GM23338 (cell line): ENCODE results near the gene MAN1A2. TPM values are rescaled to one million over a fixed set of nuclear protein-coding genes. Genes with fewer than 3 reads are reported as not detected.

Experiments
- ATAC-seq: fragments of 200-7000 bp; cut with Tn5 transposase; 3 replicates; pipeline ENCODE4 v1.9.1; 2020
- DNase-seq: peaks from one replicate; pipeline ENCODE4 v3.0.0-alpha.2; 2015; ENCODE audit warnings: low spot score
- H2AFZ ChIP-seq: fragments of 200-600 bp; sonication (generic); 2 replicates; pipeline ENCODE4 v1.8.0; 2016; ENCODE audit warnings: antibody characterized with exemption, mild to moderate bottlenecking, moderate library complexity
- H3F3A ChIP-seq: fragments of 200-600 bp; sonication (generic); replicated peaks from 2 replicates; pipeline ENCODE4 v1.8.0; 2017; ENCODE audit warnings: antibody characterized with exemption, mixed run types, low read depth
- H3K27ac ChIP-seq: fragments of 200-600 bp; sonication (generic); 2 replicates; pipeline ENCODE4 v1.6.1; 2016; ENCODE audit warnings: low read depth
- H3K27me3 ChIP-seq: fragments of 200-600 bp; sonication (generic); 2 replicates; pipeline ENCODE4 v1.8.0; 2016; ENCODE audit warnings: mild to moderate bottlenecking, mixed run types, moderate library complexity; ENCODE audit not compliant: insufficient read depth
- H3K36me3 ChIP-seq: fragments of 200-600 bp; sonication (generic); 2 replicates; pipeline ENCODE4 v1.8.0; 2016; ENCODE audit warnings: mild to moderate bottlenecking; ENCODE audit not compliant: insufficient read depth
- H3K4me1 ChIP-seq: fragments of 200-600 bp; sonication (generic); 2 replicates; pipeline ENCODE4 v1.8.0; 2016; ENCODE audit warnings: mild to moderate bottlenecking, moderate library complexity; ENCODE audit not compliant: insufficient read depth
- H3K4me2 ChIP-seq: fragments of 200-600 bp; sonication (generic); 2 replicates; pipeline ENCODE4 v1.7.1; 2017; ENCODE audit warnings: mixed run types
- H3K4me3 ChIP-seq: fragments of 200-600 bp; sonication (generic); 2 replicates; pipeline ENCODE4 v1.6.1; 2016; ENCODE audit warnings: mixed run types
- H3K79me2 ChIP-seq: fragments of 200-600 bp; sonication (generic); replicated peaks from 2 replicates; pipeline ENCODE4 v1.8.0; 2017; ENCODE audit warnings: mild to moderate bottlenecking; ENCODE audit not compliant: insufficient read depth
- H3K9me2 ChIP-seq: fragments of 200-600 bp; sonication (generic); 2 replicates; pipeline ENCODE4 v1.8.0; 2017; ENCODE audit not compliant: insufficient read depth
- H4K20me1 ChIP-seq: fragments of 200-600 bp; sonication (generic); replicated peaks from 2 replicates; pipeline ENCODE4 v1.8.0; 2017; ENCODE audit warnings: mild to moderate bottlenecking; ENCODE audit not compliant: insufficient read depth
- H3K27ac Mint-ChIP-seq: 2 replicates; pipeline ENCODE4 v1.8.0; 2020; ENCODE audit warnings: inconsistent platforms, mild to moderate bottlenecking, moderate library complexity, mixed read lengths
- H3K27me3 Mint-ChIP-seq: 3 replicates; pipeline ENCODE4 v1.8.0; 2022; ENCODE audit warnings: low read depth, mild to moderate bottlenecking, moderate library complexity, mixed read lengths, inconsistent platforms; ENCODE audit not compliant: insufficient read depth, poor library complexity
- H3K36me3 Mint-ChIP-seq: 3 replicates; pipeline ENCODE4 v1.8.0; 2021; ENCODE audit warnings: low read depth, mild to moderate bottlenecking, inconsistent platforms, moderate library complexity, mixed read lengths
- H3K4me1 Mint-ChIP-seq: 3 replicates; pipeline ENCODE4 v1.8.0; 2020; ENCODE audit warnings: mild to moderate bottlenecking, inconsistent platforms, mixed read lengths
- H3K4me3 Mint-ChIP-seq: 3 replicates; pipeline ENCODE4 v1.8.0; 2021; ENCODE audit warnings: moderate library complexity, mild to moderate bottlenecking, inconsistent platforms, mixed read lengths
- H3K9me3 Mint-ChIP-seq: 3 replicates; pipeline ENCODE4 v1.8.0; 2020; ENCODE audit warnings: moderate library complexity, mild to moderate bottlenecking, inconsistent platforms, mixed read lengths
- CREB1 ChIP-seq: fragments of 250-450 bp; sonication (Bioruptor Pico); IDR thresholded peaks from 2 replicates; pipeline ENCODE4 v1.5.0; 2020; ENCODE audit warnings: low read depth, mild to moderate bottlenecking, moderate library complexity
- EZH2 ChIP-seq: fragments of 200-600 bp; sonication (generic); IDR thresholded peaks from one replicate; pipeline ENCODE4 v1.8.0; 2017; ENCODE audit warnings: antibody characterized with exemption, mild to moderate bottlenecking, low read depth; ENCODE audit not compliant: unreplicated experiment
- EZH2phosphoT487 ChIP-seq: fragments of 200-600 bp; sonication (generic); IDR thresholded peaks from one replicate; pipeline ENCODE4 v1.8.1; 2018; ENCODE audit warnings: antibody characterized with exemption; ENCODE audit not compliant: unreplicated experiment
- JUNB ChIP-seq: IDR thresholded peaks from one replicate; pipeline ENCODE4 v1.6.1; 2016; ENCODE audit warnings: antibody characterized with exemption; ENCODE audit not compliant: unreplicated experiment
- NANOG ChIP-seq: IDR thresholded peaks from 2 replicates; pipeline ENCODE4 v1.6.1; 2016; ENCODE audit warnings: antibody characterized with exemption, borderline replicate concordance
- POLR2AphosphoS5 ChIP-seq: IDR thresholded peaks from 2 replicates; pipeline ENCODE4 v1.6.1; 2016; ENCODE audit warnings: antibody characterized with exemption, low read depth
- STAT1 ChIP-seq: IDR thresholded peaks from one replicate; pipeline ENCODE4 v1.6.1; 2016; ENCODE audit warnings: antibody characterized with exemption; ENCODE audit not compliant: unreplicated experiment
- ZNF331 ChIP-seq: fragments of 250-450 bp; sonication (Bioruptor Pico); IDR thresholded peaks from 2 replicates; pipeline ENCODE4 v1.5.0; 2020; ENCODE audit warnings: low read depth, mild to moderate bottlenecking, moderate library complexity
- polyA plus RNA-seq: library from polyadenylated mRNA; unstranded; fragments of >200 nt; fragmentation: Nextera tagmentation; extraction: Ambion mirVana; gene quantifications from 2 replicates; pipeline ENCODE4 v1.2.1, GENCODE V29; 2016
- total RNA-seq: library from RNA; depleted of rRNA; stranded (reverse); fragments of >200 nt; shearing (Covaris generic); gene quantifications from 2 replicates; pipeline ENCODE4 v1.2.3, GENCODE V29; 2014
- TF ChIP-seq, protein P1 (sequence below), 2 experiments: fragments of 200-600 bp in 1 of 2; sonication (generic) in 1 of 2; conservative IDR thresholded peaks; 2 replicates each; pipeline versions ENCODE4 v1.5.1 to v1.6.1; 2016 to 2017; ENCODE audit warnings: antibody characterized with exemption in 2 of 2, low read depth in 2 of 2, mild to moderate bottlenecking in 2 of 2, moderate library complexity in 1 of 2
- TF ChIP-seq, protein P2 (sequence below): IDR thresholded peaks from one replicate; pipeline ENCODE4 v1.6.1; 2018; ENCODE audit warnings: antibody characterized with exemption; ENCODE audit not compliant: unreplicated experiment
- TF ChIP-seq, protein P3 (sequence below): IDR thresholded peaks from 2 replicates; pipeline ENCODE4 v1.6.1; 2016; ENCODE audit warnings: antibody characterized with exemption

MAN1A2 gene
- total and polyA plus RNA-seq, 2 experiments from 2014 or later = 18.6 to 22.2 TPM

DNA sequence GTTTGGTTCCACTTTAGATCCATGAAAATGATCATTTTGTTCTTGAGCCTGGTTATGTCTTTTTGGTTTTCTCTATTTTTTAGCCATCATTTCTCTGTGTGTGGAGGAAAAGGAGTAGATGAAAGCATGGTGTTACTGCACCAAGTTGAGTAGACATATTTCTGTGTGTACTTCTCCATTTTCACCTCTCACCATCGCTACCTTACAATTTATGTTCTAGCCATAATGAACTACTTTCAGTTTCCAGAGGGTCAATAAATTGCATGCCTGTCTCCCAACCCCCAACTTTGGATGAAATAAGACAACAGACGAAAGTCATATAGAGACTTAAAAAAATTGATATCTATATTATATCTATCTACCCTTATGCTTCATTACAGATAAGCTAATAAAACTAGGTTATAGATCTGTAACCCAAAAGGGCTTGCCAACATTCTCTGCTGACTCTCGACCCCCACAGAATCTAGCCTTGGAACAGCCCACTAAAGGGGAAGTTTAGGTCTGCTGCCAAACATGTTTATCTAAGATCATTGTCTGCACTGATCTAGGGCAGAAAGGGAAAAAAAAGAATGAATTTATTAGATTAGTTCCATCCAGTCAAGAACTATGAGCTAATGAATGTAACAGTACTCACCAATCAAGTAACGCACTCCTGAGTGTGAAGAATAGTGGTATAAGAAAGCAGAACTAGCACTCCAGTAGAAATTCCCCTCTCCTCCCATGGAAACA is 7.5 kb upstream of the MAN1A2 start:
- Mint-ChIP-seq H3K27me3 (peaks cover 3% of the 10 kb centered on the region), H3K36me3 (peaks cover 8% of the 10 kb centered on the region; the same call in 2 of the 3 replicates)
- no peak for TF ChIP-seq STAT1
- TF ChIP-seq ZNF331 (CRISPR knock-in tag) = no peak
- TF ChIP-seq, protein P1, sequence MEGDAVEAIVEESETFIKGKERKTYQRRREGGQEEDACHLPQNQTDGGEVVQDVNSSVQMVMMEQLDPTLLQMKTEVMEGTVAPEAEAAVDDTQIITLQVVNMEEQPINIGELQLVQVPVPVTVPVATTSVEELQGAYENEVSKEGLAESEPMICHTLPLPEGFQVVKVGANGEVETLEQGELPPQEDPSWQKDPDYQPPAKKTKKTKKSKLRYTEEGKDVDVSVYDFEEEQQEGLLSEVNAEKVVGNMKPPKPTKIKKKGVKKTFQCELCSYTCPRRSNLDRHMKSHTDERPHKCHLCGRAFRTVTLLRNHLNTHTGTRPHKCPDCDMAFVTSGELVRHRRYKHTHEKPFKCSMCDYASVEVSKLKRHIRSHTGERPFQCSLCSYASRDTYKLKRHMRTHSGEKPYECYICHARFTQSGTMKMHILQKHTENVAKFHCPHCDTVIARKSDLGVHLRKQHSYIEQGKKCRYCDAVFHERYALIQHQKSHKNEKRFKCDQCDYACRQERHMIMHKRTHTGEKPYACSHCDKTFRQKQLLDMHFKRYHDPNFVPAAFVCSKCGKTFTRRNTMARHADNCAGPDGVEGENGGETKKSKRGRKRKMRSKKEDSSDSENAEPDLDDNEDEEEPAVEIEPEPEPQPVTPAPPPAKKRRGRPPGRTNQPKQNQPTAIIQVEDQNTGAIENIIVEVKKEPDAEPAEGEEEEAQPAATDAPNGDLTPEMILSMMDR (conservative IDR thresholded peaks at IDR 0.05; ENCODE audit: low read depth in 2 of 2) = no peak
- TF ChIP-seq, protein P2, sequence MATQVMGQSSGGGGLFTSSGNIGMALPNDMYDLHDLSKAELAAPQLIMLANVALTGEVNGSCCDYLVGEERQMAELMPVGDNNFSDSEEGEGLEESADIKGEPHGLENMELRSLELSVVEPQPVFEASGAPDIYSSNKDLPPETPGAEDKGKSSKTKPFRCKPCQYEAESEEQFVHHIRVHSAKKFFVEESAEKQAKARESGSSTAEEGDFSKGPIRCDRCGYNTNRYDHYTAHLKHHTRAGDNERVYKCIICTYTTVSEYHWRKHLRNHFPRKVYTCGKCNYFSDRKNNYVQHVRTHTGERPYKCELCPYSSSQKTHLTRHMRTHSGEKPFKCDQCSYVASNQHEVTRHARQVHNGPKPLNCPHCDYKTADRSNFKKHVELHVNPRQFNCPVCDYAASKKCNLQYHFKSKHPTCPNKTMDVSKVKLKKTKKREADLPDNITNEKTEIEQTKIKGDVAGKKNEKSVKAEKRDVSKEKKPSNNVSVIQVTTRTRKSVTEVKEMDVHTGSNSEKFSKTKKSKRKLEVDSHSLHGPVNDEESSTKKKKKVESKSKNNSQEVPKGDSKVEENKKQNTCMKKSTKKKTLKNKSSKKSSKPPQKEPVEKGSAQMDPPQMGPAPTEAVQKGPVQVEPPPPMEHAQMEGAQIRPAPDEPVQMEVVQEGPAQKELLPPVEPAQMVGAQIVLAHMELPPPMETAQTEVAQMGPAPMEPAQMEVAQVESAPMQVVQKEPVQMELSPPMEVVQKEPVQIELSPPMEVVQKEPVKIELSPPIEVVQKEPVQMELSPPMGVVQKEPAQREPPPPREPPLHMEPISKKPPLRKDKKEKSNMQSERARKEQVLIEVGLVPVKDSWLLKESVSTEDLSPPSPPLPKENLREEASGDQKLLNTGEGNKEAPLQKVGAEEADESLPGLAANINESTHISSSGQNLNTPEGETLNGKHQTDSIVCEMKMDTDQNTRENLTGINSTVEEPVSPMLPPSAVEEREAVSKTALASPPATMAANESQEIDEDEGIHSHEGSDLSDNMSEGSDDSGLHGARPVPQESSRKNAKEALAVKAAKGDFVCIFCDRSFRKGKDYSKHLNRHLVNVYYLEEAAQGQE = no peak
- no peak for TF ChIP-seq CREB1 (CRISPR knock-in tag)
- no peak for TF ChIP-seq JUNB
- no peak for TF ChIP-seq EZH2
- TF ChIP-seq EZH2phosphoT487 = no peak
- TF ChIP-seq, protein P3, sequence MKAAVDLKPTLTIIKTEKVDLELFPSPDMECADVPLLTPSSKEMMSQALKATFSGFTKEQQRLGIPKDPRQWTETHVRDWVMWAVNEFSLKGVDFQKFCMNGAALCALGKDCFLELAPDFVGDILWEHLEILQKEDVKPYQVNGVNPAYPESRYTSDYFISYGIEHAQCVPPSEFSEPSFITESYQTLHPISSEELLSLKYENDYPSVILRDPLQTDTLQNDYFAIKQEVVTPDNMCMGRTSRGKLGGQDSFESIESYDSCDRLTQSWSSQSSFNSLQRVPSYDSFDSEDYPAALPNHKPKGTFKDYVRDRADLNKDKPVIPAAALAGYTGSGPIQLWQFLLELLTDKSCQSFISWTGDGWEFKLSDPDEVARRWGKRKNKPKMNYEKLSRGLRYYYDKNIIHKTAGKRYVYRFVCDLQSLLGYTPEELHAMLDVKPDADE = no peak
- no peak for TF ChIP-seq NANOG
- TF ChIP-seq POLR2AphosphoS5 = no peak

More for the DNA sequence above, 7.5 kb upstream of the MAN1A2 start:
- Mint-ChIP-seq H3K4me3 (no peak overlapping the region), H3K27ac (no peak overlapping the region), H3K4me1 (peaks cover 14% of the 10 kb centered on the region), H3K9me3 (peaks cover 16% of the 10 kb centered on the region)
- H3K36me3 ChIP-seq = no peaks in the 10 kb centered on the region
- no peaks in the 10 kb centered on the region for H3F3A ChIP-seq
- DNase-seq (no peak), ATAC-seq (no peak)
- no peaks in the 10 kb centered on the region for H3K79me2 ChIP-seq
- H3K9me2 ChIP-seq = peaks cover 18% of the 10 kb centered on the region
- peaks cover 15% of the 10 kb centered on the region for H3K4me1 ChIP-seq
- H4K20me1 ChIP-seq = no peaks in the 10 kb centered on the region
- H3K27ac ChIP-seq = no peak overlapping the region
- H3K4me3 ChIP-seq = no peak overlapping the region
- no peak overlapping the region for H3K4me2 ChIP-seq
- H3K27me3 ChIP-seq = no peaks in the 10 kb centered on the region
- H2AFZ ChIP-seq = 0 out of 2 replicates have a peak overlapping the region, but pooled peaks have one; percentile 32
